ENCODE data around the gene BMP8B. TPM values are rescaled to one million over a fixed set of nuclear protein-coding genes. Genes with fewer than 3 reads are reported as not detected.
A peak's percentile ranks its signal among the peaks of the same experiment; 100 is the strongest.

The BMP8B gene
- total and polyA plus RNA-seq, 2 experiments from 2014 or later = 3.1 to 7.6 TPM

GRCh38 chr1:39805385-39805784 lies 16.7 kb upstream of the BMP8B start:
- Histone ChIP-seq H3K4me2 (no peak overlapping the region), H2AFZ (no peak overlapping the region), H3K4me1 (ENCODE audit: insufficient read depth) (peaks cover 2% of the 10 kb centered on the region), H3K9me2 (replicated peaks; ENCODE audit: insufficient read depth) (no peaks in the 10 kb centered on the region), H3K27ac (no peak overlapping the region), H3K9me3 (ENCODE audit: low read depth) (no peaks in the 10 kb centered on the region), H3K27me3 (no peaks in the 10 kb centered on the region), H3K4me3 (no peak overlapping the region), H4K20me1 (ENCODE audit: insufficient read depth, poor library complexity, severe bottlenecking) (no peaks in the 10 kb centered on the region), H3K36me3 (replicated peaks; ENCODE audit: insufficient read depth, low read depth) (no peaks in the 10 kb centered on the region), H3K79me2 (no peaks in the 10 kb centered on the region)
- TF ChIP-seq CTCF (IDR thresholded peaks at IDR 0.05; ENCODE audit: poor library complexity) (no peak), EZH2phosphoT487 (IDR thresholded peaks at IDR 0.05; ENCODE audit: low read depth, severe bottlenecking, unreplicated experiment) (no peak), EZH2 (IDR thresholded peaks at IDR 0.05; ENCODE audit: borderline replicate concordance) (no peak)
- 97% methylated on average over 2 of the region's 2 CpGs for WGBS (ENCODE audit: low lambda C conversion rate, missing lambda C conversion rate)
- DNase-seq (ENCODE audit: low spot score) = no peak

- no peak for DNase-seq (ENCODE audit: low spot score)
Observed at GRCh38 chr1:39802496-39803260, 14.0 kb upstream of the BMP8B start.

GRCh38 chr1:39800471-39800835 lies 11.8 kb upstream of the BMP8B start:
- no peaks in the 10 kb centered on the region for H4K20me1 ChIP-seq (ENCODE audit: insufficient read depth, poor library complexity, severe bottlenecking)
- peak overlapping the region; percentile 14 for H3K27ac ChIP-seq

More at GRCh38 chr1:39802496-39803260, 14.0 kb upstream of the BMP8B start:
- WGBS (ENCODE audit: low lambda C conversion rate, missing lambda C conversion rate) = 88% methylated on average over 14 of the region's 14 CpGs
- no peaks in the 10 kb centered on the region for H3K9me2 ChIP-seq (replicated peaks; ENCODE audit: insufficient read depth)
- no peak overlapping the region for H3K27ac ChIP-seq
- H4K20me1 ChIP-seq (ENCODE audit: insufficient read depth, poor library complexity, severe bottlenecking) = no peaks in the 10 kb centered on the region
- H3K9me3 ChIP-seq (ENCODE audit: low read depth) = no peaks in the 10 kb centered on the region
- H2AFZ ChIP-seq = no peak overlapping the region
- H3K4me3 ChIP-seq = no peak overlapping the region
- no peak overlapping the region for H3K4me2 ChIP-seq
- H3K79me2 ChIP-seq = no peaks in the 10 kb centered on the region
- no peaks in the 10 kb centered on the region for H3K36me3 ChIP-seq (replicated peaks; ENCODE audit: insufficient read depth, low read depth)
- peaks cover 2% of the 10 kb centered on the region for H3K4me1 ChIP-seq (ENCODE audit: insufficient read depth)
- H3K27me3 ChIP-seq = no peaks in the 10 kb centered on the region
- TF ChIP-seq EZH2phosphoT487 (IDR thresholded peaks at IDR 0.05; ENCODE audit: low read depth, severe bottlenecking, unreplicated experiment) = no peak
- no peak for TF ChIP-seq EZH2 (IDR thresholded peaks at IDR 0.05; ENCODE audit: borderline replicate concordance)
- no peak for TF ChIP-seq CTCF (IDR thresholded peaks at IDR 0.05; ENCODE audit: poor library complexity)

More at GRCh38 chr1:39800471-39800835, 11.8 kb upstream of the BMP8B start:
- Histone ChIP-seq H3K4me1 (ENCODE audit: insufficient read depth) (peaks cover 2% of the 10 kb centered on the region), H3K4me2 (no peak overlapping the region), H3K9me3 (ENCODE audit: low read depth) (no peaks in the 10 kb centered on the region), H3K9me2 (replicated peaks; ENCODE audit: insufficient read depth) (no peaks in the 10 kb centered on the region), H3K79me2 (no peaks in the 10 kb centered on the region), H3K36me3 (replicated peaks; ENCODE audit: insufficient read depth, low read depth) (no peaks in the 10 kb centered on the region), H2AFZ (no peak overlapping the region), H3K4me3 (no peak overlapping the region), H3K27me3 (no peaks in the 10 kb centered on the region)
- 81% methylated on average over 3 of the region's 3 CpGs for WGBS (ENCODE audit: low lambda C conversion rate, missing lambda C conversion rate)
- no peak for TF ChIP-seq EZH2phosphoT487 (IDR thresholded peaks at IDR 0.05; ENCODE audit: low read depth, severe bottlenecking, unreplicated experiment)
- TF ChIP-seq EZH2 (IDR thresholded peaks at IDR 0.05; ENCODE audit: borderline replicate concordance) = no peak
- TF ChIP-seq CTCF (IDR thresholded peaks at IDR 0.05; ENCODE audit: poor library complexity) = no peak
- no peak for DNase-seq (ENCODE audit: low spot score)

Data from hepatocyte (in vitro differentiated cells).